ENCODE data around the gene GLTP.

DNA sequence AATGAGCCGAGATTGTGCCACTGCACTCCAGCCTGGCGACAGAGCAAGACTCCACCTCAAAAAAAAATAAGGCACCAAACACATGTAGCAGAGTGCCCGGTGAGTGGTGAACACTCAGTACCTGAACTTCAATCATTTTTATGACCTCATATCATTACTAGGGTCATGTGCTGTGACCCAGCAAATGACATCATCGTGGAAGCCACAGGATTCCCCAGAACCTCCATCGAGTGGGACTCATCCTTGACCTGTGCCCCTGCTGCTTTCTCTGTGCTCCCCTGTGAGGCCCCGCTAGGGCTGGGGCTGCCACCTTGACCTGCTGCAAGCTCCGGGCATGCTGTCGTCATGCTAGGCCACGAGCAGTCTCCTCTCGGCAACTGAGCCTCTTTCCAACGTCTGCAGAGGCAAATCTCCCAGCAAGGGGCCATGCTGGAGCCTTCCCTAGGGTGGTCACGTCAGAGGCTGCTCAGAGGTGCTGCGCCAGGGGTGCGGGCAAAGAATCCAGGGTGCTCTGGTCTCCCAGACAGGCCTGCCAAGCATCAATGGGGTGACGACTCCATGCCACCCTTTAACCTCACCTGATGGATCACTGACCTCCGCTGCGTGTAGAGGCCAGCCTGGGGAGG, 18.5 kb downstream of the GLTP start:
- TF ChIP-seq, protein P1, sequence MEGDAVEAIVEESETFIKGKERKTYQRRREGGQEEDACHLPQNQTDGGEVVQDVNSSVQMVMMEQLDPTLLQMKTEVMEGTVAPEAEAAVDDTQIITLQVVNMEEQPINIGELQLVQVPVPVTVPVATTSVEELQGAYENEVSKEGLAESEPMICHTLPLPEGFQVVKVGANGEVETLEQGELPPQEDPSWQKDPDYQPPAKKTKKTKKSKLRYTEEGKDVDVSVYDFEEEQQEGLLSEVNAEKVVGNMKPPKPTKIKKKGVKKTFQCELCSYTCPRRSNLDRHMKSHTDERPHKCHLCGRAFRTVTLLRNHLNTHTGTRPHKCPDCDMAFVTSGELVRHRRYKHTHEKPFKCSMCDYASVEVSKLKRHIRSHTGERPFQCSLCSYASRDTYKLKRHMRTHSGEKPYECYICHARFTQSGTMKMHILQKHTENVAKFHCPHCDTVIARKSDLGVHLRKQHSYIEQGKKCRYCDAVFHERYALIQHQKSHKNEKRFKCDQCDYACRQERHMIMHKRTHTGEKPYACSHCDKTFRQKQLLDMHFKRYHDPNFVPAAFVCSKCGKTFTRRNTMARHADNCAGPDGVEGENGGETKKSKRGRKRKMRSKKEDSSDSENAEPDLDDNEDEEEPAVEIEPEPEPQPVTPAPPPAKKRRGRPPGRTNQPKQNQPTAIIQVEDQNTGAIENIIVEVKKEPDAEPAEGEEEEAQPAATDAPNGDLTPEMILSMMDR (IDR thresholded peaks at IDR 0.05; ENCODE audit: low read depth, low read length): no peak
- TF ChIP-seq, protein P2, sequence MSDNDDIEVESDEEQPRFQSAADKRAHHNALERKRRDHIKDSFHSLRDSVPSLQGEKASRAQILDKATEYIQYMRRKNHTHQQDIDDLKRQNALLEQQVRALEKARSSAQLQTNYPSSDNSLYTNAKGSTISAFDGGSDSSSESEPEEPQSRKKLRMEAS (IDR thresholded peaks at IDR 0.05; ENCODE audit: low read depth, low read length): no peak

All from NB4 (cell line).